Osteocyte (in vitro differentiated cells): ENCODE measurements around the gene RPS6KA2. TPM values are rescaled to one million over a fixed set of nuclear protein-coding genes. Genes with fewer than 3 reads are reported as not detected.

Experiments used
- DNase-seq: peaks from one replicate; pipeline ENCODE4 v3.0.0; 2021; ENCODE audit warnings: mixed read lengths; ENCODE audit not compliant: unreplicated experiment; ENCODE audit errors: extremely low spot score
- H3K27ac Mint-ChIP-seq: one replicate; pipeline ENCODE4 v1.8.0; 2021; ENCODE audit warnings: mild to moderate bottlenecking, mixed read lengths; ENCODE audit not compliant: unreplicated experiment
- H3K27me3 Mint-ChIP-seq: one replicate; pipeline ENCODE4 v1.8.0; 2021; ENCODE audit warnings: mixed read lengths; ENCODE audit not compliant: unreplicated experiment
- H3K36me3 Mint-ChIP-seq: one replicate; pipeline ENCODE4 v1.8.0; 2021; ENCODE audit warnings: mixed read lengths; ENCODE audit not compliant: unreplicated experiment
- H3K4me1 Mint-ChIP-seq: one replicate; pipeline ENCODE4 v1.8.0; 2021; ENCODE audit warnings: mixed read lengths; ENCODE audit not compliant: unreplicated experiment
- H3K4me3 Mint-ChIP-seq: one replicate; pipeline ENCODE4 v1.8.0; 2021; ENCODE audit warnings: mild to moderate bottlenecking, moderate library complexity, mixed read lengths; ENCODE audit not compliant: unreplicated experiment
- H3K9me3 Mint-ChIP-seq: one replicate; pipeline ENCODE4 v1.8.0; 2021; ENCODE audit warnings: mixed read lengths; ENCODE audit not compliant: unreplicated experiment
- total RNA-seq: library from RNA; stranded (reverse); gene quantifications from 2 replicates; pipeline ENCODE4 v1.2.1, GENCODE V29; 2021
- TF ChIP-seq, protein P1 (sequence below): fragments of 200-600 bp; sonication (generic); IDR thresholded peaks from 2 replicates; pipeline ENCODE4 v1.5.0; 2021; ENCODE audit warnings: antibody characterized with exemption, mild to moderate bottlenecking, moderate library complexity

Gene RPS6KA2
- total RNA-seq, 1 donor from 2014 or later: 89.9 TPM

GRCh38 chr6:166655713-166656229 lies 28.7 kb upstream of the RPS6KA2 start:
- Mint-ChIP-seq H3K9me3 (no peaks in the 10 kb centered on the region), H3K4me3 (no peak overlapping the region), H3K4me1 (no peaks in the 10 kb centered on the region), H3K27ac (no peak overlapping the region), H3K36me3 (no peaks in the 10 kb centered on the region), H3K27me3 (peaks cover 8% of the 10 kb centered on the region)
- DNase-seq: no peak
- TF ChIP-seq, protein P1, sequence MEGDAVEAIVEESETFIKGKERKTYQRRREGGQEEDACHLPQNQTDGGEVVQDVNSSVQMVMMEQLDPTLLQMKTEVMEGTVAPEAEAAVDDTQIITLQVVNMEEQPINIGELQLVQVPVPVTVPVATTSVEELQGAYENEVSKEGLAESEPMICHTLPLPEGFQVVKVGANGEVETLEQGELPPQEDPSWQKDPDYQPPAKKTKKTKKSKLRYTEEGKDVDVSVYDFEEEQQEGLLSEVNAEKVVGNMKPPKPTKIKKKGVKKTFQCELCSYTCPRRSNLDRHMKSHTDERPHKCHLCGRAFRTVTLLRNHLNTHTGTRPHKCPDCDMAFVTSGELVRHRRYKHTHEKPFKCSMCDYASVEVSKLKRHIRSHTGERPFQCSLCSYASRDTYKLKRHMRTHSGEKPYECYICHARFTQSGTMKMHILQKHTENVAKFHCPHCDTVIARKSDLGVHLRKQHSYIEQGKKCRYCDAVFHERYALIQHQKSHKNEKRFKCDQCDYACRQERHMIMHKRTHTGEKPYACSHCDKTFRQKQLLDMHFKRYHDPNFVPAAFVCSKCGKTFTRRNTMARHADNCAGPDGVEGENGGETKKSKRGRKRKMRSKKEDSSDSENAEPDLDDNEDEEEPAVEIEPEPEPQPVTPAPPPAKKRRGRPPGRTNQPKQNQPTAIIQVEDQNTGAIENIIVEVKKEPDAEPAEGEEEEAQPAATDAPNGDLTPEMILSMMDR: no peak

GRCh38 chr6:166655251-166655650 lies 28.2 kb upstream of the RPS6KA2 start:
- Mint-ChIP-seq H3K4me3 (no peak overlapping the region), H3K36me3 (no peaks in the 10 kb centered on the region), H3K27ac (no peak overlapping the region), H3K4me1 (no peaks in the 10 kb centered on the region), H3K27me3 (peaks cover 8% of the 10 kb centered on the region), H3K9me3 (no peaks in the 10 kb centered on the region)
- no peak for DNase-seq
- TF ChIP-seq, protein P1: no peak

- TF ChIP-seq, protein P1: no peak
- Mint-ChIP-seq H3K36me3 (no peaks in the 10 kb centered on the region), H3K27ac (no peak overlapping the region), H3K4me3 (no peak overlapping the region), H3K27me3 (peaks cover 8% of the 10 kb centered on the region), H3K4me1 (no peaks in the 10 kb centered on the region), H3K9me3 (no peaks in the 10 kb centered on the region)
- no peak for DNase-seq
These were observed 27.5 kb upstream of the RPS6KA2 start for GRCh38 chr6:166654573-166654972.

GRCh38 chr6:166653639-166653941 lies 26.5 kb upstream of the RPS6KA2 start:
- H3K36me3 Mint-ChIP-seq: no peaks in the 10 kb centered on the region
- no peaks in the 10 kb centered on the region for H3K4me1 Mint-ChIP-seq

GRCh38 chr6:166650824-166651807 lies 24.1 kb upstream of the RPS6KA2 start:
- H3K27ac Mint-ChIP-seq: no peak overlapping the region
- H3K9me3 Mint-ChIP-seq: no peaks in the 10 kb centered on the region
- H3K4me3 Mint-ChIP-seq: no peak overlapping the region
- no peak for DNase-seq
- no peaks in the 10 kb centered on the region for H3K36me3 Mint-ChIP-seq
- peaks cover 6% of the 10 kb centered on the region for H3K27me3 Mint-ChIP-seq
- TF ChIP-seq, protein P1: no peak
- no peaks in the 10 kb centered on the region for H3K4me1 Mint-ChIP-seq

More at GRCh38 chr6:166653639-166653941, 26.5 kb upstream of the RPS6KA2 start:
- Mint-ChIP-seq H3K4me3 (no peak overlapping the region), H3K27me3 (peaks cover 8% of the 10 kb centered on the region), H3K9me3 (no peaks in the 10 kb centered on the region), H3K27ac (no peak overlapping the region)
- no peak for DNase-seq
- TF ChIP-seq, protein P1: no peak
